HG02885 (cell line): ENCODE data around the gene ATAD2B.
A peak's percentile ranks its signal among the peaks of the same experiment; 100 is the strongest.
"Not testable (repeated sequence)": the region's sequence is repeated elsewhere in the genome, so short reads cannot be mapped to it uniquely, and the experiment has no call there.

Source experiments
- ATAC-seq: cut with Tn5 transposase; IDR thresholded peaks from one replicate; pipeline ENCODE4 v1.9.1; 2021; ENCODE audit warnings: mild to moderate bottlenecking; ENCODE audit not compliant: unreplicated experiment, poor library complexity

The ATAD2B gene

DNA sequence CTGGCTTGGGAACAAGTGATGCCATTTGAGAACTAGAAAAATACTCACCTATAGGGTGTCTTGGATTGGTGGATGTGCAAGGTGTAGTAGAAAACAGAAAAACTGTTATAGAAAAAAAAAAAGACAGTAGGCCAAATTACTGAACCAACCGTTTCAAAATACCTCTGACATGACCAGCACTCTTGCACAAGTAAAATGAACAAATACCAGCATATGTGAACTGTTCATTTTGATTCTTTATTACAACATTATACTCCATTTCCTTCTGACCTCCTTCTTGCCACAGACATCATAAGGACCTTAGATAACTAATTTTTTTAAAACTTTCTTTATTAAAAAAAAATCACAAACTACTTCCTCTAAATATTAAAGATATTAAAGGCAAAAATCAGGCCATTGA lies 125.5 kb downstream of the ATAD2B start:
- no peak for ATAC-seq

DNA sequence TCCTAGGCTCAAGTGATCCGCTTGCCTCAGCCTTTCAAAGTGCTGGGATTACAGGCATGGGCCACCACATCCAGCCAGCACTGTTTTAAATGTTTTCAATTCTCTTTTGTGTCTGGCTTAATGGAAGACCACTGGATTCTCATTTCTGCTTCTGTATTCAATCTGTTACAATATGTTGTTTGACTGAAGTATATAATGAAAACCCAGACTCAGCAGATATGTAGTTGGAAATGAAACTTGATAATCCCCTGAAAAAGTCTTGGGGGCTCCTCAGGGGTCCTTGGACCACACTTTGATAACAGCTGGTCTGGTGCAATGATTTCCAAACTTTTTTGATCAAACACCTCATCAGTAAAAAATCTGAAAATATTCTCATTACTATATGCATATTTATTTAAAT lies 132.7 kb downstream of the ATAD2B start:
- ATAC-seq = no peak

DNA sequence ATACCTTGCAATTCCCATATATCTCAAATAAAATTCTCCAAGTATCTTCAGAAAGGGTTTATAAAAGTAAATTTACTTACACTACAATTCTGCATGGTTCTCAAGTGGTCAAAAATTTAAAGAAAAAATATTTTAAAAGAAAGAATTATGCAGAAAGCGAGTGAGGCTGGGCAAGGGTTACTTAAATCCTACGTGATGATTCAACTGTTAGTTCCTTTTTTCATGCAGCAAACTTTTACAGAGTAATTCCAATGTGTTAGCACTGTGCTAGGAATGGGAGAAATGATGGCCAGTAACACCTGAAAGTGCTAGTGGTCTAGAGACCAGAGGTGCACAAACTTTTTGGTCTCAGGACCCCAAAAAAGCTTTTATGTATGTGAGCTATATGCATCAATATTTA lies 133.4 kb downstream of the ATAD2B start:
- no peak for ATAC-seq

DNA sequence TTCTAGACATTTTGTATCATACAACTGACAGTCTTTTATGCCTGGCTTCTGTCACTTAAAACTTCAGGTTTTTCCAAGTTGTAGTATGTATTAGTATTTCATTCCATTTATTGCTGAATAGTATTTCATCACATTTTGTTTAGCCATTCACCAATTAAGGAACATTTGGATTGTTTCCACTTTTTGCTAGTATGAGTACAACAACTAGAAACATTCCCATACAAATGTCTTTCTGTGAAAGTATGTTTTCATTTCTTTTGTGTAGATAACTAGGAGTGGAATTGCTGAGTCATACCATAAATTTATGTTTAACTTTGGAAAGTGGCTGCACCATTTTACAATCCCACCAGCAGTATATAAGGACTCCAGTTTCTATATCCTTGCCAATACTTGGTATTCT lies 135.9 kb downstream of the ATAD2B start:
- no peak for ATAC-seq

DNA sequence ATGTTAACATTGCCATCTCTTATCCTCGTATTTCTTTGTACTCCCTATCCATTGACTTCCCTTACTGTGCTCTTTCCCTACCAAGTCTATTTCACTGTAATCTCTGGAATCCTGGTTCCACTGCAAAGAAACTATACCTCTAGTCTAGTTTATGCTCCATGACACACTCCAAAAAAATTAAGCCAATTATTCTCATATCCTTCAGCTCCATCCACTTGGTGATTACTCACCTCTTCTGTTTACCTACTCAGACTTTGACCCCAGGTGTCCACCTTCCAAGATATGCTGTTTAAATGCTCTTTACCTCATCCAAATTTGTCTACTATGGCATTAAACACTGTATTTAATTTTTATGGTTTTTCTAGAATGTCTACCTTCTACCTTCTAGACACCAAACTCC lies 137.9 kb downstream of the ATAD2B start:
- ATAC-seq = no peak

DNA sequence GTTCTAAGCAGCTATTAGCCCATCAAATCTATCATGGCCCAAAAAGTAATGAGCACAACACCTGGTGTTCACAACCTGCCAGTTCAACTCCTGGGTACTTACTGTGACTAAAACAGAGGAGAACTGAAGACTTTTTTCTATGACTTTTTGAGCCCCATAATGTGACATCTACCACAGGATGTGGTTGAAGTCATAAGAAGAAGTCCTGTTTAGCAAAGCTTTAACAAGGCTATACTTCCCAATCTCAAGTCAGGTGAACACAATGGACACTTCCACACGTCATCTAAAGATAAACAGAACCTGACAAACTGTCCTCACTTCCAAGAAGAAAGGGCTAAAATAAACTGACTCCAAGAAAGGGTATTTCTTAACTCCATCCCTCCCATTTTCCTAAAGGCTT lies 138.8 kb downstream of the ATAD2B start:
- ATAC-seq = peak; percentile 88

DNA sequence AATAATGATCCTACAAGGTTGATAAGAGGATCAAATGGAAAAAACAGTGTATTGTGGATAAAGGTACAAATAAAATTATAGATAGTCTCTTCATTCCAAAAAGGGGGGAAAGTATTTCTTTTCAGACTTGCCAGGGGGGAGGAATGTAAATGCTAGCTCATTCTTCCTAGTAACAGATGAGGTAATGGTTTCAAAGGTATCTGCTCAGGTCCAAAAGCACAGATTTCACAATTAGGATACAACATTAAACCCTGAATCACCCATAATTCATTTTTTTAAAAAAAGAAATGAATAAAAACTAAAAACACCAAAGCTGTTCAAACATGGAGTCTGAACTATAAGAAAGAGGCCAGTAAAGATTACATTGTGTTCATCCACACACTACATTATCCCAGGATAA lies 142.0 kb downstream of the ATAD2B start:
- no peak for ATAC-seq

DNA sequence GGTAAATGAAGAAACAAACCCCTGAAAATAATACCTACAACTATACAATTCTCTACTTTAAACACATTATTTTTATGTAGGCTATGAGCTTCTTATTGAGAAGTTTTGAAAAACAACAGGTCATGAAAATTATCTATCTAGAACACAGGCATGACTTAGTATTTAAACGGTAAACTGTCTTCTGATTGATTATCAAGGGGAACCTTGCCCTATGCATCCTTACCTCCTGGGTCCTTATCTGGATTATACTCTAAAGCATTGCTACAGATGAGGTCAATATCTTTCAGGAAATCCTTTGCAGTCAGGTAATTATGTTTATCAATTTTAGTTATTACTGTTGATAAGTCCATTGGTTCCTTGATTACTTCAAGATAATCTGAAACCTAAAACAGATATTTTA lies 144.3 kb downstream of the ATAD2B start:
- ATAC-seq = no peak

DNA sequence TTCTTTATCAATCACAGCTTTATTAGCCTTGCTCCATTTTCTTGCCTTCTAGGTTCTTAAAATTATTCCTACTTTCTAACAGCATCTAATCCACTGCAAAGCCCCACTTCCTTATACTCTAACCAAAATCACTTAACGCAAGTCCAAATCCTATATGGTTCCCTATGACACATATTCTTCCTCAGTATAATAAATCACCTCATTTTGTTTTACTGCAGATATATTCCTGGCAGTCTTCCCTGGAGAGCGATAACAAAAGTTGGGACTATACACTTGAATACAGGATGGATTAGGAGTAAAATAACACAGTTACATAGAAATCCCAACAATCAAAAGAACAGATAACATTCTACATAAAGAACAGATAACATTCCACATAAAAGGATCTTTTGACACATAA lies 144.8 kb downstream of the ATAD2B start:
- ATAC-seq = no peak

DNA sequence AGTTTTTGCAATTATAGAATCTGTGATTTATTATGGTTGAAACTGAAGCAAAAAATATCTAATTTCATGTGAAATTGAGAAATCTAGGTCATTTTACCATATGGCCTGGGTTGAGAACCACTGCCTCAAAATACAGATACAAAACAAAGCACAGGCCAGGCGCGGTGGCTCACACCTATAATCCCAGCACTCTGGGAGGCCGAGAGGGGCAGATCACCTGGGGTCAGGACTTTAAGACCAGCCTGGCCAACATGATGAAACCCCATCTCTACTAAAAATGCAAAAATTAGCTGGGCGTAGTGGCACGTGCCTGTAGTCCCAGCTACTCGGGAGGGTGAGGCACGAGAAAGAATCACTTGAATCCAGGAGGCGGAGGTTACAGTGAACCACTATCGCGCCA lies 146.5 kb downstream of the ATAD2B start:
- not testable (repeated sequence) for ATAC-seq

DNA sequence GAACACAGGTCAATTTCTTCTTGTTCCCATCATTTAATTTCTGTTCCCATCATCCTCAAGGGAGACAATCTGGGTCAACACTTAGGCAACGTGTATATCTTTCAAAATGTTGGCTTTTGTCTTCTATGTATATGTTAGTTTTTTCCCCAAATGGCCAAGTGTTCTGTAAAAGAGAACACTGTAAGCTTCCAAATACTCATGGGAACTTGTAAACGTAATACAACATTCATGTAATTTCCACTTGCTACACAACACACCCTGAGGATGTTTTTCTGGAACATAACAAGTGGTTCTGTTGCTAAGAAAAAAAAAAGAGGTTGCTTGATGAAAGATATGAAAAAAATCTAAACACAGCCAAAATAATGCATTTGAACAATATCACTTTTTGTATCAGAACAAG lies 149.1 kb downstream of the ATAD2B start:
- ATAC-seq = no peak

DNA sequence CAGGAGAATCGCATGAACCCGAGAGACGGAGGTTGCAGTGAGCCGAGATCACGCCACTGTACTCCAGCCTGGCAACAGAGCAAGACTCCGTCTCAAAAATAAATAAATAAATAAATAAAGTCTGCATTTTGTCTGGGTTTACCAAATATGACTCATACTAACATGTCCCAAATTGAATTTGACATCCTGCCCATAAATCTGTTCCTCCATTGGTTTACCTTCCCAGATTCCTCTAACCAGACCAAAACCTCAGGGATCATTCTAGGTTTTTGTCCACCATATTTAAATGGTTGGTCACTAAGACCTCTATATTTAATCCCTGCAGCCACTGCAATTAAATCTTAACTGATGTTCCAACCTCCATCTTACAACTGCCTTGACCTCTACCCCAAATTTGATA lies 150.9 kb downstream of the ATAD2B start:
- ATAC-seq = no peak

DNA sequence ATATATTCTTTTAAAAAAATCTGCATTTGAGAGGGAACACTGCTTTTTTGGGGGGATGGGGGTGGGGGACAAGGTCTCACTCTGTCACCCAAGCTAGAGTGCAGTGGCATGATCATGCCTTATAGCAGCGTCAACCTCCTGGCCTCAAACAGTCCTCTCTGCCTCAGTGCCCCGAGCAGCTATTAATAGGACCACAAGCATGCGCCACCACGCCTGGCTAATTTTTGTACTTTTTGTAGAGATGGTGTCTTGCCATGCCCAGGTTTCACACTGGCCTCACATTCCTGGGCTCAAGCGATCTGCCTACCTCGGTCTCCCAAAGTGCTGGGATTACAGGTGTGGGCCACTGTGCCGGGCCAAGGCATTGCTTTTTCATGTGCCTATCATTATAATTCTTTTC lies 154.2 kb downstream of the ATAD2B start:
- ATAC-seq = no peak

DNA sequence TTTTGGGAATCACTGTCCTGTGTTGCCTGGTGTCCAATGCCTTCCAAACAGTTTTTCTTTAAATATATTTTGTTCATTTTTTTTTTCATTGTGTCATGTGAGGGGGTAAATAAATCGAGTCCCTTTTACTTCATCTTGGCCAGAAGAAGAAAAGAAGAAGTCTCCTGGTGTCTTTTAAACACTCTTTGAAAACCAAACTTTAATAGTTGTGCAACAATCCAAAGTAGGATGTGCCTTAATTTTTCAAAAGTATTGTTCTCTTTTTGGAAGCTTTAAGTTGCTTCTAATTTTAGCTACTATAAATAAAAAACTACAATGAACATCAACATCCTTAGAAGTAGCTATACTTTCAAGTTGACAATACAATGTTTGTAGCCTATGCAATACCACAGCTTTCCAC lies 154.9 kb downstream of the ATAD2B start:
- no peak for ATAC-seq

DNA sequence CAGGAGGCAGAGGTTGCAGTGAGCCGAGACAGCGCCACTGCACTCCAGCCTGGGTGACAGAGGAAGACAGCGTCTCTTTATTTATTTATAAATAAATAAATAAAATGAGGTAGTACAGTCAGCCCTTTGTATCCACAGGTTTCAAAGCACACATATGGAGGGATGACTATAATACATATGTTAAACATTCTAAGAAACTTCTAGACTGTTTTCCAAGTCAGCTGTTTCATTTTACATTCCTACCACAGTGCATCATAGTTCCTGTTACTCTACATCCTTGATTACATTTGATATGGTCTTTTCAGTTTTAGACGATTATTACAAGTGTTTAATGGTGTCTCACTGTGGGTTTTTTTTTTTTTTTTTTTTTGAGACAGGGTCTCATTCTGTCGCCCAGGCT lies 157.6 kb downstream of the ATAD2B start:
- ATAC-seq = no peak

DNA sequence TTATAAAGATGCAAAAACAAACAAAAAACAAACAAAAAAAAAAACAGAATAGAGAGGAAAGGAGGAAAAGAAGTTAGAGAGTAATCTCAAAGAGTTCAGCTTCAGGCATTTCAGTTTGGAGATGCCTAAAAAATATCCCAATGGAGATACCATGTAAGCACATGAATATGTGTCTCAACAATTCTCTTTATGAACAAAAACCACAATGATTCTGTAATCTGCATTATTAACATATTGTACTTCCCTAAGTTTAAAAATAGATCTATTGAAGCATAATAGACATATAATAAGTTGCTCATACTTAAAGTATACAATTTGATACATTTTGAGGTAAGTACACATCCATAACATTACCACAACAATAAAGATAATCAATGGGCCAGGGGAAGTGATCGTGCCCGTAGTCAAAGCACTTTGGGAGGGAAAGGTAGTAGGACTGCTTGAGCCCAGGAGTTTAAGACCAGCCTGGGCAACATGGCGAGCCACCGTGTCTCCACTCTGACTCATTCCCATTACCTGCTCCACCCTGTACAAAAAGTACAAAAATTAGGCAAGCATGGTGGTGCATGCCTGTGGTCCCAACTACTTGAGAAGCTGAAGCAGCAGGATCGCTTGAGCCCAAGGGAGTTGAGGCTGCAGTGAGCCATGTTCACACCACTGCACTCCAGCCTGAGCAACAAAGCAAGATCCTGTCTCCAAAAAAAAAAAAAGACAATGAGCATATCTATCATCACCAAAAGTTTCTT lies 158.9 kb downstream of the ATAD2B start:
- ATAC-seq = no peak

DNA sequence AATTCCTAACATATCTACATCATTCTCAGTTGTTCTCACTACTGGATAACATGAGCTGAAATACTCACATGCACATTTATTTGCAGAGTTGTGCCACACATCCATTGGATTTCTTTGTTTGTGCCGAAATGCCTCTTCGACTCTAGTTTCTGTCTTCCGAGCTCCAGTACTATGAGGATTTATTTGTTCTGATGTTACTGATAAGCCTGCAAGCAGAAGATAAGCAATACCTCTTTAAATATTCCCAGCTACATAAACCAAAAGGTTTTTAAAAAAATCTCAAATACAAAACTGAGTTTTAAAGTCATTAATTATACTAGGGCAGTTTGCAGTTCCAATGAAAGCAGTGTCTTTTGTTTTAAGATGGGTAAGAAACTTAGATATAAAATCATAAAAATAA lies 164.8 kb downstream of the ATAD2B start:
- no peak for ATAC-seq

DNA sequence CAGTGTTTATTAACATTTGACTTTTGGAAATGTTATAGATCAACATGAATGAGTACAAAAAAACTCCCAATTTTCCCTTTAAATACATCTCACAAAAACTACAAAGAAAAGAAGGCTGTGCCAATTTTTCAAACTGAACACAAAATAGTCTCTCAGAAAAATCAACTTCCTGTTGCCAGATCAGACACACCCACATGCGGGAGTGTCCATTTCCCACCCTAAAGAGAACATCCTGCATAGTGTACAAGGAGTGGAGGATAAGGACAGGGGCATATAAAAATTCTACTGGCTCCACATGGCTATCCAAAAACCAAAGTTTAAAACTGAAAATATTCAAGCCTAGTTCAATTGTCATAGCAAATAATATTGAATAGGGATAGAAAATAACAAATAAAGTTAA lies 165.3 kb downstream of the ATAD2B start:
- no peak for ATAC-seq

DNA sequence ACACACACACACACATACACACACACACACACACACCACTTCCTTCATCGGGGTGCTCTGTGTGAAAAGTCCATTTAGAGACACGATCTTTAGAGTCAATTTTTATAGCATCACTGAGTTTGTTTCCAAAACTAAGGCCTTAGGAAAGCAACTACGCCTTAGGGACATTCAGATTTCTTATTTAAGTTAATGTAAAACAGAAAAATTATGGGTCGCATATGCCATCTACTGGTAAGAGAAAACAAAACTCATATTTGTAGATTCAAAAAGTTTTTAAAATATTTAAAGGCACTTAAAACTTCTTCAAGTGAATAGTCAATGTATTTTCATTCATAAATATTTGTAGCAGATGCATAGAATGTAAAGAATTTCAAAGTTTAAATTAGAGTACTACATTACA lies 166.2 kb downstream of the ATAD2B start:
- no peak for ATAC-seq

DNA sequence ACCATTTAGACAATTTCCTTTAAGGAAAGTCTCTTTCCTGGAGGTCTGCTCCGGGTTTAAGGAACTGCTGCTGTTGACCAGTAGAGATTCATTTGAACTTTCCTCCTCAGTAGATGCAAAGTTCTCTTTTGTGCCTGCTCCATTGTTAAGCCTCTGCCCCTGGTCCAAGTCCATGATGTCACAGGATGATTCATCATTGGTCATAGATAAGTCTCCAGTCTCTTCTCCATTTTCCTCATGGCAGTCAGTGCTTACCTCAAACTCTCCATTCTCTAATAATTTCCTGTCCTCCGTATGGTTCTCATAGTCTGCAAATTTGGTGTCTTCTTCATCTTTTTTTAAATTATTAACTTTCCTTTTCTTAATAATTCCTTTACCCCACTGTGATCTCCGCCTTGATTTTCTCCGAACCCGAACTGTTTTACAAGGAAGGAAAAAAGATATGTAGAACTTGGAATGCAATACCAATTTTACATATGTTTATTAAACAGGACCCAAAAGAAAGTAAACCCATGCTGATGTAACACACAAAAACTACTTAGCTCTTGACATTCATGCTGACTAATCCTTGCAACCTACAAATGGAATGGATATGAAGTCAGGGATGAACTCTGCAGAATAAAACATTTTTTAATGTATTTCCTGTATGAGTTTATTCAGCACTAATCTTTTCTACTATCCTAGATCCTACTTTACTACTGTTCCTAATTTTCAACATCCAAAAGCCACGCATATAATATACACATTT lies 169.1 kb downstream of the ATAD2B start:
- no peak for ATAC-seq

DNA sequence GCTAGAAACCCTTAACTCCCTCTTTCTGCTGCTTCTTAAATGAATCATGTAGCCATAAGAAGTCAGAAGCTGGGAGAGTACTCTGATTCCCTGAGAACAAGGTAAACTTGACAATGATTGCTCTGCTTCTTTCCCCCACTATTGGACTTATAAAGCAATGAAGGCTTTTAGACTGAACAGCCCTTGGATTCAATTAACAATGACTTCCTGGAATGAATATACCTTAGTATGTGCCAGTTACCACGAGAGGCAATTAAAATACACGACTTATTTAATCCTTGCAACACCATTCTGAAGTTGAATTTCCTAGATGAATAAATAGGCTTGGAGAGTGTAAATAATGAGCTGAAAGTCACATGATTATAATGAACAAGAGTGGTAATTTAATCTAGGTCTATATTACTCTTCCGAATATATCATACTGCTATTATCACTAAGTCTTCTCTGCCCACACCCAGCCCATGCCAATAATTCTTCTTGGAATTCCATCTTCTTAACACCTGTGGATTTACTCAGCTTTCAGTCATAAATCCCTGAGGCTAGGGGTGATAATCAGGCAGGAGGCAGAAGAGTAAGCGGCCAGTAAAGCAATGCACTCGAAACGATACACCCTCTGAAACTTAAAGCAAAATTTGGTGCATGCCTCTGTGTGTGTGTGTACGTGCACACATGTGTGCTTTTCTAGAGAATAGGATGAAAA lies 170.2 kb downstream of the ATAD2B start:
- ATAC-seq = no peak
